Measurements from ENCODE around the gene ARHGDIA.
"Not testable (repeated sequence)": the region's sequence is repeated elsewhere in the genome, so short reads cannot be mapped to it uniquely, and the experiment has no call there.

Gene ARHGDIA

GRCh38 chr17:81870981-81871386, at the start of gene ARHGDIA:
Gene ARHGDIA (minus strand): TSS chr17:81871337. CDS start chr17:81869930, 1,407 bp downstream.
- DNase-seq (ENCODE audit: low read depth, low spot score): no peak

DNA sequence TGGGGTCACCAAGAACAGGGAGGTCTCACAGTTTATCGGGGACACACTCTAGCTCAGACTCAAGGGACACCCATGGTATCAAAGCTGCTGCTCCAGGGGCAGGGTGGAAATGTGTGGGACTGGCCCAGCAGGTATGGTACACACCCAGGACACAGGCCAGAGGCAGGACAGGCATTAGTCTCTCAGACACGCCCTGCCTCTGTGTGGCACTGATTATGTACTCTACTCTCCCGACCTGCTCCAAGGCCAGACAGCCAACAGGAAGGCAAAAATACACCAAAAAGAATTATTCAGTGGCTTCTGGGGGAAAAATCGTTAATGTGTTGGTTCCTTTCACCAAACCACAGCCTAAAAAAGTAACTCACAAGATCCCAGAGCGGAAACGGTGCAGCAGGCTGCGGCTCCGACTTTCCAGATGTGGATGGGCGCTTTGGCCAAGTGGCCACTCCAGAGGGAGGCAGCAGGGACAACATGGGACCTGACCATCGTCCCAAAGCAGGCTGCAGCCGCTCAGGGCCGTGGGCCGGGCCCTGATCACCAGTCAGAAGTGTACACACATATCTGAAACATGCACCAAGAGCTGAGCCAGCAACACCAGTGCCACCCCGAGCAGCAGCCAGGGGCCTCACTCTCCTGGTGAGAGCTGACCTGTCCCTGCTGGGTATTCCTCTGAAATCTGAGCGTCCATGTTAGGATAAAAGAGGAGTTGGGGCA, 47.9 kb upstream of the ARHGDIA start:
- DNase-seq (ENCODE audit: low read depth, low spot score): no peak

DNA sequence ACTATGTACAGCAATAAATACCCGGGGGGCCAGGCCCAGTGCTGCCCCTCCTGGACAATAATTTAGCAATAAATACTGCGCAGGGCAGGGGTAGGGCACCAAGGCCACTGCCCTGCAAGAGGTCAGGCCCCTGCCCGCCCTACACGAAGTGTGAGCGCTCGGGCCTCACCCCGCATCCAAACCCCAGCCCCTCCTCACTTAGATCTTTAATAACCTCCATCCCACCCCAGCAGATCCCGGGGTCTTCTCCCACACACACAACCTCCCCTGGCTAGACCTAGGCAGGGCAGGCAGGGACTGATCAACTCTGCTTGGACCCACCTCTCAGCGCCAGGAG, 47.2 kb upstream of the ARHGDIA start:
- DNase-seq (ENCODE audit: low read depth, low spot score): not testable (repeated sequence)

- no peak for DNase-seq (ENCODE audit: low read depth, low spot score)
Observed at GRCh38 chr17:81917565-81918332, 46.6 kb upstream of the ARHGDIA start, which contains the start of gene SIRT7. Gene SIRT7 (minus strand): TSS chr17:81918176. CDS start chr17:81918131, 45 bp downstream.

GRCh38 chr17:81916234-81917001, 45.3 kb upstream of the ARHGDIA start:
- DNase-seq (ENCODE audit: low read depth, low spot score): no peak

- no peak for DNase-seq (ENCODE audit: low read depth, low spot score)
Observed at GRCh38 chr17:81915331-81915730, 44.2 kb upstream of the ARHGDIA start.

- DNase-seq (ENCODE audit: low read depth, low spot score): no peak
Observed at GRCh38 chr17:81914103-81914850, 43.1 kb upstream of the ARHGDIA start.

- DNase-seq (ENCODE audit: low read depth, low spot score): no peak
Observed at GRCh38 chr17:81913394-81914102, 42.4 kb upstream of the ARHGDIA start.

GRCh38 chr17:81912441-81913309, 41.5 kb upstream of the ARHGDIA start:
- no peak for DNase-seq (ENCODE audit: low read depth, low spot score)

GRCh38 chr17:81911969-81912368, 40.8 kb upstream of the ARHGDIA start:
- DNase-seq (ENCODE audit: low read depth, low spot score): no peak

DNA sequence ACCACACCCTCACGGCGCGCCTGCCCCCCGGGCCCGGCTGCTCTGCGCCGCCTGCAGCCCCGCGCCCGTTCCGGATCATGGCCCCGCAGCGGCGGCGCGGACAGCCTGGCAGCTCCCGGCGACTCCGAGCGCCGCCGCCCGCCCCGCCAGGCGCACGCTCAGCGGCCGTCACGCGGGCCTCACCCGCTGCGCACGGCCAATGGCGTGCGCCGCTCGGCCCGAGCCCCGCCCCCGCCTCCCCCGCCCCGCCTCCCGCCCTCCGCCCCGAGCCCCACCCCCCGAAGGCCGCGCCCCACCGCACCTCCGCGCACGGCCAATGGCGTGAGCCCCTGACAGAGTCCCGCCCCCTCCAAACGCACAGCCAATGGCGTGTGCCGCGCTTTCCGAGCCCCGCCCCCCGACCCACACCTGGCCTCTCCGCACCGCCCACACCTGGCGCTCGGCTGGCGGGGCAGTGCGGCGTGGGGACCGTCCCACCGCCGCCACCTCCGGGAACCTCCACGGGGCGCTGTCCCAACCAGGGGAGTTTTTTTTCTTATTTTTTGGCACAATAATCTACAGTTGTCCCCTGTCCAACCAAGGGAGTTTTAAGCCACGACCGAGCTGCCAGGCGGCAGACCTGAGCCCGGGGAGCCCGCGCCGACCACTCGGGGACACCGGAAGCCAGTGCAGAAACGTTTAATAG, 40.3 kb upstream of the ARHGDIA start, which contains the start of gene PCYT2:
Gene PCYT2 (minus strand): TSS at position 123 of the 685 bp plus-strand sequence. CDS start 44 bp downstream, at position 79.
- DNase-seq (ENCODE audit: low read depth, low spot score): no peak

- DNase-seq (ENCODE audit: low read depth, low spot score): no peak
Observed at GRCh38 chr17:81910840-81911276, 39.7 kb upstream of the ARHGDIA start.

DNA sequence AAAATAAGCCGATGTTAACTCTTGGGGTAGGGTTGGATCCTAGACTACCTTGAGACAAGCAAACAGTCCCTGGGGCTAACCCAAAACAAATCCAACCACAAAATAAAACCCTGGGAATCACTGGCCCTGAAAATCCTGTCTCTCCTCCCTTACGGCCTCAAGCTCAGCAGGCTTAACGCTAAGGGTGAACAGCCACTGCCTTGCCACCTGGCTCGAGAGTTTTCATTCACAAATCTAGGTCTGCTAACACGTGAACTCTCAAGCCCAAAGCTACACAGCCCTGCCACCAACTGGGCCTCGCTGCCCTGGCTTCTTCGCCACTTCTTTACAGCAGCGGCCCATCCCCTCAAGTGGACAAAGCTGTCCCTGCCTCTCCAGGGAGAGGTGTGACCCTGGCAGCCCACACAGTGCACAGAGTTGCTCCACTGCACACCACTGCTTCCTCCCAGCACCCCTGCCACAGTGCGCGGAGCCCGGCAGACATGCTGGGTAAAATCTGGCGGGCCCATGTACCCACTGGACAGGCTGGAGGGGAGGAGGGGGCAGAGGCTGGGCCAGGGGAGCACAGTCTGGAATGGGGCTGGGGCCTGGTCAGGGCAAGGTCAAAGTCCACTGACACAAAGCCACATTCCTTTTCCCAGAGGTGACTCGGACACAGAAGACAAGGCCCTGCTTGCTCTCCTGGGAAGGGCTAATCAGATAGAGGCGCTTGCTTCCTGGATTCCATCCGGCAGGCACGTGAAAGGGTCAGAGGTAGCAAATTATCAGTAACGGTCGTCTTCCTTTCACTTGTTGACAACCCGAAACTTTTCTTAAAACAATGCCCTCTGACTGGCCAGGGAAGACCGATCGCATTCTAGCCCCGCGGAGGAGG, 39.1 kb upstream of the ARHGDIA start:
- DNase-seq (ENCODE audit: low read depth, low spot score): no peak

DNA sequence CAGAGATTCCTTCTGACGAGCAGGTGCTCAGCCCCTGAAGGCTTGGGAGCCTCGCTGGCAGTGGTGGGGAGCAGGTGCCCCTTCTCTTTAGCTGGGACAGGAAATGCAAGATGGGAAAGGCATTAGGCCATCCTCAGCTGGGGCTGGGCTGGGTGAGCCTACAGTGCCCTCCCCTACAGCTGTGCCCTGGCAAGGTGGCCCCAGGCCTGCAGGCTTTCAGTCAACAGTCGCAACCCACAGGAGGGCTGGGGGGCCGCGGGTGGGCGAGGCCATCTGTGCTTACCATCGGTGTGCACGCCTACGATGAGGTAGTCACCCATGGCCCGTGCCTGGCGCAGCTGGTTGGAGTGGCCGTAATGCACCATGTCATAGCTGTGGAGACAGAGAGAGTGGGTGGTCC, 38.1 kb upstream of the ARHGDIA start:
- no peak for DNase-seq (ENCODE audit: low read depth, low spot score)

GRCh38 chr17:81908793-81909192, 37.7 kb upstream of the ARHGDIA start:
- DNase-seq (ENCODE audit: low read depth, low spot score): no peak

DNA sequence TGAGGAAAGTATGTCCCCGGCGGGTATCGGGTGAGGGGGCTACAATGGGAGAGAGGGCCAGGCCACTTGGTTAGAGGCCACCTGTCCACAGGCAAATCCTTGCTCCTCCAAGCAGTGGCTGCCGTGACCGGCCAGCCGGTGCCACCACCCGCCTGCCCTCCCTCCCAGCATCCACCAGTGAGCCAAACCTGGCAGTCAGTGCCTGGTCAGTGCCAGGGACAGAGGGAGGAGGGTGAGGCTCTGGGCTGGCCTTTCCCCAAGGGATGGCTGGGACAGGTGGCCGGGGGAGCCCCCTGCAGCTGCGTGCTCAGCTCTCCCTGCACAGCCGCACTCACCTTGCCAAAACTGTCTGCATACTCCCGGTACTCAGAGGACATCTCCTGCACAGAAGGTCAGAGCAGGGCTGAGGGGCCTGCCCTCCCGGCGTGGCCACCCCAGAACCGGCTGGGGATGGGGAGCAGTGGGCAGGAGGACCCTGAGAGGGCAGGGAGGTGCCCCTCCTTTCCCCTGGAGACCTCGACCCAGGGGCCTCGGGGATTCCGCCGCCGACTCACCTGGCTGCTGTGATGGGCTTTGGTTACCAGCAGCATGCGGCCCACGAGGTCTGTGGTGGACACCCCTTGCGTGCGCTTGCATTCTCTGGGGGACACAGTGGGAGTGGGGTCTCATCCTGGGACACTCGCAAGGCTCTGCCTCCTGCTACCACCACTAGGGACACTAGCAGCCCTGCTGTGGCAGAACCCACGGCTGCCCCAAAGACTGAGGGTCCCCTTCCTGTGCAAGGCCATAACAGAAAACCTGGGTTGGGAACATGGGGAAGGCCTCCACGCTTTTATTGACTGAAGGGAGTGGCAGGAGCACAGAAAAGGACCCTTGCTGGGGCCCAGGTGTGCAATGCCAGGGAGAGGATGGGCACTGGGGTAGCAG, 36.3 kb upstream of the ARHGDIA start:
- no peak for DNase-seq (ENCODE audit: low read depth, low spot score)
